ENCODE results near the gene SLC9C1. TPM values are rescaled to one million over a fixed set of nuclear protein-coding genes. Genes with fewer than 3 reads are reported as not detected.

The SLC9C1 gene
- polyA plus RNA-seq, 1 donor (not counting 4 experiments of a cell fraction or from before 2014, with no cell fraction given), result not detected

- no peak overlapping the region for H3K9ac ChIP-seq (ENCODE audit: control insufficient read depth, extremely low read depth, insufficient read depth, low read length)
- TF ChIP-seq CTCF (optimal IDR thresholded peaks at IDR 0.05 in 1 of 3, IDR thresholded peaks at IDR 0.05 in 1 of 3, conservative IDR thresholded peaks at IDR 0.05 in 1 of 3; ENCODE audit: extremely low read depth in 1 of 3, insufficient read depth in 2 of 3, low read length in 3 of 3) (no peak), EZH2 (IDR thresholded peaks at IDR 0.05; ENCODE audit: low read length) (no peak)
- dilution Hi-C loops (cut with MboI; ENCODE audit: extremely low pct_ligation_motif_present, low sequenced_read_pairs), result no loop called here
- no peaks in the 10 kb centered on the region for H4K20me1 ChIP-seq (ENCODE audit: control insufficient read depth, extremely low read depth, insufficient read depth, low read length)
- no peaks in the 10 kb centered on the region for H3K79me2 ChIP-seq (ENCODE audit: control insufficient read depth, insufficient read depth, low read length)
- no peak overlapping the region for H2AFZ ChIP-seq (ENCODE audit: control insufficient read depth, low read length)
- H3K27me3 ChIP-seq (ENCODE audit: control insufficient read depth, extremely low read depth, insufficient read depth, low read length), result no peaks in the 10 kb centered on the region
- H3K9me1 ChIP-seq (ENCODE audit: control insufficient read depth, extremely low read depth, insufficient read depth, low read length), result no peaks in the 10 kb centered on the region
- H3K4me1 ChIP-seq (ENCODE audit: control insufficient read depth, extremely low read depth, insufficient read depth, low read length), result peaks cover 9% of the 10 kb centered on the region
- no peak overlapping the region for H3K27ac ChIP-seq (ENCODE audit: control insufficient read depth, insufficient read depth, low read length)
- H3K4me3 ChIP-seq (ENCODE audit: control insufficient read depth in 2 of 3, extremely low read depth in 1 of 3, insufficient read depth in 2 of 3, low read depth in 1 of 3, low read length in 3 of 3), result no peak overlapping the region
- H3K36me3 ChIP-seq (ENCODE audit: control insufficient read depth in 2 of 2, extremely low read depth in 1 of 2, insufficient read depth in 2 of 2, low read length in 2 of 2), result peaks cover 10 to 14% of the 10 kb centered on the region in 2 experiments
- no peak for DNase-seq (ENCODE audit: low read depth, low spot score)
- no peak for FAIRE-seq
- no peak overlapping the region for H3K4me2 ChIP-seq (ENCODE audit: control insufficient read depth, extremely low read depth, insufficient read depth, low read depth, low read length)
- no peaks in the 10 kb centered on the region for H3K9me3 ChIP-seq (ENCODE audit: control insufficient read depth, low read depth, low read length)
Observed at GRCh38 chr3:112123548-112123947, 170.5 kb downstream of the SLC9C1 start.

- peaks cover 11 to 14% of the 10 kb centered on the region in 2 experiments for H3K36me3 ChIP-seq (ENCODE audit: control insufficient read depth in 2 of 2, extremely low read depth in 1 of 2, insufficient read depth in 2 of 2, low read length in 2 of 2)
- no peaks in the 10 kb centered on the region for H3K9me1 ChIP-seq (ENCODE audit: control insufficient read depth, extremely low read depth, insufficient read depth, low read length)
- no peak overlapping the region for H2AFZ ChIP-seq (ENCODE audit: control insufficient read depth, low read length)
- no peaks in the 10 kb centered on the region for H4K20me1 ChIP-seq (ENCODE audit: control insufficient read depth, extremely low read depth, insufficient read depth, low read length)
- H3K27ac ChIP-seq (ENCODE audit: control insufficient read depth, insufficient read depth, low read length), result no peak overlapping the region
- no peak for TF ChIP-seq EZH2 (IDR thresholded peaks at IDR 0.05; ENCODE audit: low read length)
- no peak for TF ChIP-seq CTCF (optimal IDR thresholded peaks at IDR 0.05 in 1 of 3, IDR thresholded peaks at IDR 0.05 in 1 of 3, conservative IDR thresholded peaks at IDR 0.05 in 1 of 3; ENCODE audit: extremely low read depth in 1 of 3, insufficient read depth in 2 of 3, low read length in 3 of 3)
- dilution Hi-C loops (cut with MboI; ENCODE audit: extremely low pct_ligation_motif_present, low sequenced_read_pairs), result no loop called here
- FAIRE-seq (no peak), DNase-seq (ENCODE audit: low read depth, low spot score) (no peak)
- no peaks in the 10 kb centered on the region for H3K27me3 ChIP-seq (ENCODE audit: control insufficient read depth, extremely low read depth, insufficient read depth, low read length)
- no peak overlapping the region for H3K4me3 ChIP-seq (ENCODE audit: control insufficient read depth in 2 of 3, extremely low read depth in 1 of 3, insufficient read depth in 2 of 3, low read depth in 1 of 3, low read length in 3 of 3)
- H3K79me2 ChIP-seq (ENCODE audit: control insufficient read depth, insufficient read depth, low read length), result no peaks in the 10 kb centered on the region
- peaks cover 5% of the 10 kb centered on the region for H3K4me1 ChIP-seq (ENCODE audit: control insufficient read depth, extremely low read depth, insufficient read depth, low read length)
- H3K4me2 ChIP-seq (ENCODE audit: control insufficient read depth, extremely low read depth, insufficient read depth, low read depth, low read length), result no peak overlapping the region
- H3K9ac ChIP-seq (ENCODE audit: control insufficient read depth, extremely low read depth, insufficient read depth, low read length), result no peak overlapping the region
- no peaks in the 10 kb centered on the region for H3K9me3 ChIP-seq (ENCODE audit: control insufficient read depth, low read depth, low read length)
Observed at GRCh38 chr3:112122870-112123269, 171.1 kb downstream of the SLC9C1 start.

All from keratinocyte (primary cell).